ENCODE data around the gene SELENOH.

Gene SELENOH

GRCh38 chr11:57751176-57751575, 9.9 kb downstream of the SELENOH start:
- no peak for DNase-seq

- no peak for DNase-seq
Measured at GRCh38 chr11:57751676-57752253, 10.5 kb downstream of the SELENOH start, which contains the start of gene BTBD18. TSS of gene BTBD18 (minus strand) at chr11:57751819. CDS start at chr11:57751188, 631 bp downstream.

- DNase-seq: no peak
Measured at GRCh38 chr11:57752954-57753353, 11.7 kb downstream of the SELENOH start.

- DNase-seq: no peak
Measured at GRCh38 chr11:57758174-57758573, 16.9 kb downstream of the SELENOH start.

- no peak for DNase-seq
Measured at GRCh38 chr11:57761301-57762234, 20.3 kb downstream of the SELENOH start, which contains the start of gene CTNND1. TSS of gene CTNND1 (plus strand) at chr11:57761802. CDS start at chr11:57791479, 29,677 bp downstream.

GRCh38 chr11:57762235-57762861, 21.1 kb downstream of the SELENOH start:
- DNase-seq: no peak

- no peak for DNase-seq
Measured at GRCh38 chr11:57763568-57763967, 22.3 kb downstream of the SELENOH start.

- DNase-seq: no peak
Measured at GRCh38 chr11:57764021-57764420, 22.7 kb downstream of the SELENOH start.

- no peak for DNase-seq
Measured at GRCh38 chr11:57764566-57764965, 23.3 kb downstream of the SELENOH start.

- DNase-seq: no peak
Measured at GRCh38 chr11:57764972-57765371, 23.7 kb downstream of the SELENOH start.

GRCh38 chr11:57770793-57771192, 29.5 kb downstream of the SELENOH start:
- DNase-seq: no peak

- no peak for DNase-seq
Measured at GRCh38 chr11:57771365-57771764, 30.1 kb downstream of the SELENOH start.

GRCh38 chr11:57772562-57772961, 31.3 kb downstream of the SELENOH start:
- DNase-seq: no peak

- DNase-seq: no peak
Measured at GRCh38 chr11:57773026-57773598, 31.8 kb downstream of the SELENOH start.

- no peak for DNase-seq
Measured at GRCh38 chr11:57775491-57775890, 34.2 kb downstream of the SELENOH start.

GRCh38 chr11:57776031-57776521, 34.8 kb downstream of the SELENOH start:
- no peak for DNase-seq

GRCh38 chr11:57776577-57777210, 35.4 kb downstream of the SELENOH start:
- no peak for DNase-seq

GRCh38 chr11:57777969-57778317, 36.7 kb downstream of the SELENOH start:
- no peak for DNase-seq

- DNase-seq: no peak
Measured at GRCh38 chr11:57778318-57779037, 37.2 kb downstream of the SELENOH start.

- DNase-seq: no peak
Measured at GRCh38 chr11:57779276-57779675, 38.0 kb downstream of the SELENOH start.

GRCh38 chr11:57781529-57781943, 40.2 kb downstream of the SELENOH start:
- DNase-seq: no peak

- no peak for DNase-seq
Measured at GRCh38 chr11:57785072-57785471, 43.8 kb downstream of the SELENOH start.

Measured in T-helper 1 cell (primary cell).